GM21786 (cell line): ENCODE data around the gene METRN.

Experiments
- ATAC-seq: cut with Tn5 transposase; IDR thresholded peaks from one replicate; pipeline ENCODE4 v1.9.1; 2021; ENCODE audit not compliant: unreplicated experiment

Gene METRN

GRCh38 chr16:677316-678190, 37.4 kb upstream of the METRN start:
- no peak for ATAC-seq

GRCh38 chr16:678209-678857, 36.6 kb upstream of the METRN start:
- ATAC-seq: no peak

GRCh38 chr16:678858-679813, 35.8 kb upstream of the METRN start:
- no peak for ATAC-seq

GRCh38 chr16:679814-680624, 34.9 kb upstream of the METRN start, which contains the start of gene STUB1:
TSS of gene STUB1 (plus strand) at chr16:680410. CDS start at chr16:680526, 116 bp downstream.
- ATAC-seq: peak; percentile 37

GRCh38 chr16:680625-680945, 34.3 kb upstream of the METRN start:
- peak; percentile 4 for ATAC-seq

- no peak for ATAC-seq
Observed at GRCh38 chr16:680967-681745, 33.8 kb upstream of the METRN start.

GRCh38 chr16:681746-682427, 33.0 kb upstream of the METRN start:
- no peak for ATAC-seq

GRCh38 chr16:682493-683395, 32.2 kb upstream of the METRN start:
- ATAC-seq: no peak

GRCh38 chr16:683396-684070, 31.4 kb upstream of the METRN start:
- no peak for ATAC-seq

GRCh38 chr16:684071-684794, 30.7 kb upstream of the METRN start, which contains the start of gene JMJD8:
TSS of gene JMJD8 (minus strand) at chr16:684334. CDS start at chr16:684319, 15 bp downstream.
- ATAC-seq: peak; percentile 59

GRCh38 chr16:684961-685696, 29.8 kb upstream of the METRN start:
- no peak for ATAC-seq

GRCh38 chr16:685967-686366, 29.0 kb upstream of the METRN start:
- ATAC-seq: no peak

GRCh38 chr16:686459-687260, 28.3 kb upstream of the METRN start:
- no peak for ATAC-seq

GRCh38 chr16:687499-687898, 27.4 kb upstream of the METRN start:
- ATAC-seq: no peak

- no peak for ATAC-seq
Observed at GRCh38 chr16:689175-689897, 25.6 kb upstream of the METRN start.
